Loucy (cell line): Measurements from ENCODE around the gene FCRL6.

Experiments used
- H2AFZ ChIP-seq: fragments of 200-600 bp; sonication (generic); 2 replicates; pipeline ENCODE4 v1.6.0; 2016; ENCODE audit warnings: antibody characterized with exemption, mild to moderate bottlenecking, low read length, moderate library complexity
- H3F3A ChIP-seq: fragments of 200-600 bp; 2 replicates; pipeline ENCODE4 v1.6.0; 2016; ENCODE audit warnings: antibody characterized with exemption, low read depth, mild to moderate bottlenecking
- H3K27me3 ChIP-seq: fragments of 200-600 bp; sonication (generic); 2 replicates; pipeline ENCODE4 v1.6.1; 2014; ENCODE audit warnings: low read length, mild to moderate bottlenecking; ENCODE audit not compliant: insufficient read depth, poor library complexity, severe bottlenecking
- H3K36me3 ChIP-seq: fragments of 200-600 bp; sonication (generic); 2 replicates; pipeline ENCODE4 v1.6.1; 2016; ENCODE audit warnings: low read length; ENCODE audit not compliant: insufficient read depth
- H3K4me1 ChIP-seq: fragments of 200-600 bp; sonication (generic); 2 replicates; pipeline ENCODE4 v1.5.1; 2014; ENCODE audit warnings: low read length, mild to moderate bottlenecking; ENCODE audit not compliant: insufficient read depth, poor library complexity, severe bottlenecking
- H3K4me2 ChIP-seq: fragments of 200-600 bp; sonication (generic); 2 replicates; pipeline ENCODE4 v1.6.0; 2014; ENCODE audit warnings: antibody characterized with exemption, low read length, low read depth, mild to moderate bottlenecking; ENCODE audit not compliant: poor library complexity, severe bottlenecking
- H3K4me3 ChIP-seq: fragments of 200-600 bp; sonication (generic); 2 replicates; pipeline ENCODE4 v1.5.1; 2014; ENCODE audit warnings: low read length, mild to moderate bottlenecking, mixed read lengths; ENCODE audit not compliant: poor library complexity, severe bottlenecking
- H3K79me2 ChIP-seq: fragments of 200-600 bp; sonication (generic); 2 replicates; pipeline ENCODE4 v1.6.1; 2014; ENCODE audit warnings: low read length; ENCODE audit not compliant: insufficient read depth
- H3K9ac ChIP-seq: fragments of 200-600 bp; sonication (generic); 2 replicates; pipeline ENCODE4 v1.6.0; 2014; ENCODE audit warnings: mild to moderate bottlenecking, low read depth, low read length, moderate library complexity; ENCODE audit not compliant: poor library complexity, severe bottlenecking
- H3K9me2 ChIP-seq: fragments of 200-600 bp; sonication (generic); replicated peaks from 2 replicates; pipeline ENCODE4 v1.6.1; 2016; ENCODE audit warnings: low read depth, low read length, mixed read lengths
- H3K9me3 ChIP-seq: fragments of 200-600 bp; sonication (generic); 2 replicates; pipeline ENCODE4 v1.6.1; 2014; ENCODE audit warnings: mild to moderate bottlenecking, antibody characterized with exemption, low read length, low read depth; ENCODE audit not compliant: insufficient read depth
- H4K20me1 ChIP-seq: fragments of 200-600 bp; sonication (generic); 2 replicates; pipeline ENCODE4 v1.6.0; 2014; ENCODE audit warnings: antibody characterized with exemption, low read length, mild to moderate bottlenecking; ENCODE audit not compliant: insufficient read depth, poor library complexity, severe bottlenecking
- EZH2phosphoT487 ChIP-seq: fragments of 200-600 bp; IDR thresholded peaks from 2 replicates; pipeline ENCODE4 v1.6.1; 2018; ENCODE audit warnings: antibody characterized with exemption, mild to moderate bottlenecking, moderate library complexity, borderline replicate concordance
- TF ChIP-seq, protein P1 (sequence below): fragments of 200-600 bp; sonication (generic); conservative IDR thresholded peaks from 2 replicates; pipeline ENCODE4 v1.5.1; 2014; ENCODE audit warnings: mild to moderate bottlenecking, antibody characterized with exemption, low read length

Gene FCRL6

DNA sequence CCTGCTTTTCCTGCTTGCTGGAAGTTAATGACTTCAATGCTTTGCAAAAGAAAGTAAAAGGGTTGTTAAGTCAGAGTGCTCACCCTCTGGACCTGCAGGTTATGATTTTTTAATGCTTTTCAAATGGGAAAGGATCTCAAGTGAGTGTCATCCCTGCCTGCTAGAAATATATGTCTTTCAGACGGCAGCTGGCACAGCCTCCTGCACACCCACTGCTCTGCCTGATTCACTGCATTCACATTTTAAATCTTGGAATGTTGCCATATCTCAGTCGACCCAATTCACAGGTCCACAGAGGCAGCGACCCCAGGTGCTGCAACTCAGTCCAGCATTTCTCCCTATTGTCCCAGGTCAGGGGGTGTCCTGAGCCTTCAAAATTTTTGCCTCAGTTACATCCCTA lies 10.7 kb upstream of the FCRL6 start:
- no peaks in the 10 kb centered on the region for H3K4me1 ChIP-seq
- no peaks in the 10 kb centered on the region for H3K36me3 ChIP-seq
- H3K9me3 ChIP-seq, result no peaks in the 10 kb centered on the region
- no peak overlapping the region for H2AFZ ChIP-seq
- no peaks in the 10 kb centered on the region for H4K20me1 ChIP-seq
- no peaks in the 10 kb centered on the region for H3F3A ChIP-seq
- no peaks in the 10 kb centered on the region for H3K9me2 ChIP-seq
- no peak overlapping the region for H3K9ac ChIP-seq
- TF ChIP-seq, protein P1, sequence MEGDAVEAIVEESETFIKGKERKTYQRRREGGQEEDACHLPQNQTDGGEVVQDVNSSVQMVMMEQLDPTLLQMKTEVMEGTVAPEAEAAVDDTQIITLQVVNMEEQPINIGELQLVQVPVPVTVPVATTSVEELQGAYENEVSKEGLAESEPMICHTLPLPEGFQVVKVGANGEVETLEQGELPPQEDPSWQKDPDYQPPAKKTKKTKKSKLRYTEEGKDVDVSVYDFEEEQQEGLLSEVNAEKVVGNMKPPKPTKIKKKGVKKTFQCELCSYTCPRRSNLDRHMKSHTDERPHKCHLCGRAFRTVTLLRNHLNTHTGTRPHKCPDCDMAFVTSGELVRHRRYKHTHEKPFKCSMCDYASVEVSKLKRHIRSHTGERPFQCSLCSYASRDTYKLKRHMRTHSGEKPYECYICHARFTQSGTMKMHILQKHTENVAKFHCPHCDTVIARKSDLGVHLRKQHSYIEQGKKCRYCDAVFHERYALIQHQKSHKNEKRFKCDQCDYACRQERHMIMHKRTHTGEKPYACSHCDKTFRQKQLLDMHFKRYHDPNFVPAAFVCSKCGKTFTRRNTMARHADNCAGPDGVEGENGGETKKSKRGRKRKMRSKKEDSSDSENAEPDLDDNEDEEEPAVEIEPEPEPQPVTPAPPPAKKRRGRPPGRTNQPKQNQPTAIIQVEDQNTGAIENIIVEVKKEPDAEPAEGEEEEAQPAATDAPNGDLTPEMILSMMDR, result no peak
- no peak for TF ChIP-seq EZH2phosphoT487
- no peak overlapping the region for H3K4me3 ChIP-seq
- no peak overlapping the region for H3K4me2 ChIP-seq
- no peaks in the 10 kb centered on the region for H3K79me2 ChIP-seq
- H3K27me3 ChIP-seq, result no peaks in the 10 kb centered on the region

DNA sequence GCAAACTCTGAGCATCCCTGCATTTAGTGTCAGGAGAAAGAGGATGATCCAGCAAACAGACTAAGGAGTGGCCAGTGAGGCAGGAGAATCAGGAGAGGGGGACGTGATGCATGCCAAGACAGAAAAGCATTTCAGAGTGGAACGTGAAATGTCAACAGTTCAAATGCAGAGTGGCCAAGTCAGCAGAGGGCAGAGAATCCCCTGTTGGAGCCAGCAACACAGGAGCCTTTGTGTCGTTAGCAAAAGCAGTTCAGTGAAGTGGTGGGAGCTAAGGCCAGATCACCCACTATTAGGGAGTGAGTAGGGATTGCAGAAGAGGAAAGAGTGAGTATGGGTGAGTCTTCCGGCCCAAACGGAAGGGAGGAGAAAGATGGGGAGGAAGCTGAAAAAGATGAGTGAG lies 6.6 kb upstream of the FCRL6 start:
- Histone ChIP-seq H3K9me3 (no peaks in the 10 kb centered on the region), H3F3A (no peaks in the 10 kb centered on the region), H2AFZ (no peak overlapping the region), H3K27me3 (no peaks in the 10 kb centered on the region), H3K9me2 (no peaks in the 10 kb centered on the region), H3K36me3 (no peaks in the 10 kb centered on the region), H3K79me2 (no peaks in the 10 kb centered on the region), H3K9ac (no peak overlapping the region), H4K20me1 (no peaks in the 10 kb centered on the region), H3K4me1 (peaks cover 15% of the 10 kb centered on the region), H3K4me3 (no peak overlapping the region), H3K4me2 (no peak overlapping the region)
- TF ChIP-seq EZH2phosphoT487, result no peak
- TF ChIP-seq, protein P1, result no peak

DNA sequence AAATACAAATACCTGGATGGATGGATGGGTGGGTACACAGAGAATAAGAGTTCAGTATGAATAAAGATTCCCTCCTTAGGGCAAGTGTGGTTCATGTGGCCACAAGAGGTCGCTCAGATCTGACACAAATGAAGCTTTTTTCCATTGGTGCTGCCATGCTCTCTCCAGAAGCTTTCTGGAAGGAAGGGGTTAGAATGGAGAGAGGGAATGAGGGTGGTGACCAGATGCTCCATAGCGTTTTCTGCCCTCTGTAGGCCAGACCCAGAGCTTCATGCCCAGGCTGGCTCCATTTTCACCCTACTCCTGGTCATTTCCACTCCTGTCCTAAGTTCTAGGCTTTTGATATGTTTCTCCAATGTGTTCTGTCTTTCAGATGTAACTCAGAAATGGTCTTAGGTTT lies 3.3 kb upstream of the FCRL6 start:
- Histone ChIP-seq H3K9ac (peak overlapping the region; percentile 7), H2AFZ (peak overlapping the region; percentile 53; the same call in 1 of the 2 replicates), H3K4me1 (peaks cover 43% of the 10 kb centered on the region), H3K27me3 (no peaks in the 10 kb centered on the region), H3K4me3 (no peak overlapping the region), H3F3A (no peaks in the 10 kb centered on the region), H3K9me3 (no peaks in the 10 kb centered on the region), H3K9me2 (no peaks in the 10 kb centered on the region), H4K20me1 (no peaks in the 10 kb centered on the region), H3K4me2 (peak overlapping the region; percentile 70), H3K36me3 (no peaks in the 10 kb centered on the region), H3K79me2 (no peaks in the 10 kb centered on the region)
- TF ChIP-seq, protein P1, result peak; percentile 95
- TF ChIP-seq EZH2phosphoT487, result no peak
